CD4-positive, alpha-beta T cell (primary cell): ENCODE results near the gene CDC42. TPM values are rescaled to one million over a fixed set of nuclear protein-coding genes. Genes with fewer than 3 reads are reported as not detected.
"Not testable (repeated sequence)": the region's sequence is repeated elsewhere in the genome, so short reads cannot be mapped to it uniquely, and the experiment has no call there.

ENCODE experiments used
- ATAC-seq: fragments of 200-7000 bp; cut with Tn5 transposase; one replicate; pipeline ENCODE4 v1.10.0; 2022; ENCODE audit warnings: mild to moderate bottlenecking; ENCODE audit not compliant: poor library complexity
- CTCF ChIA-PET: fragments of 350-600 bp; sonication (Branson Sonifier 250); formaldehyde crosslinking; loops from one replicate; lab custom pipeline; 2021; ENCODE audit warnings: antibody characterized with exemption, inconsistent platforms; lab: Charles Lee
- POLR2A ChIA-PET: fragments of 350-600 bp; sonication (Branson Sonifier 250); formaldehyde crosslinking; loops from one replicate; lab custom pipeline; 2021; ENCODE audit warnings: antibody characterized with exemption, inconsistent platforms; lab: Charles Lee
- DNase-seq, 14 experiments: peaks; one replicate each; pipeline ENCODE4 v3.0.0-alpha.2; 2013 to 2020; ENCODE audit warnings: mixed read lengths in 2 of 14
- H3K27ac ChIP-seq, 2 donors: one replicate each; pipeline versions ENCODE4 v1.5.1 to v1.7.0; 2013; ENCODE audit warnings: low read length in 2 of 2, low read depth in 1 of 2, mild to moderate bottlenecking in 1 of 2
- H3K27me3 ChIP-seq, 2 experiments: 1 replicate in 1 of 2; 2 replicates in 1 of 2; pipeline versions ENCODE4 v1.6.1 to v1.7.0; 2013; ENCODE audit warnings: low read length in 2 of 2, control low read depth in 1 of 2, mild to moderate bottlenecking in 1 of 2, moderate library complexity in 1 of 2; ENCODE audit not compliant: insufficient read depth in 2 of 2, control insufficient read depth in 1 of 2
- H3K36me3 ChIP-seq: one replicate; pipeline ENCODE4 v1.6.1; 2013; ENCODE audit warnings: low read length, control low read depth; ENCODE audit not compliant: insufficient read depth
- H3K4me1 ChIP-seq: one replicate; pipeline ENCODE4 v1.6.1; 2013; ENCODE audit warnings: low read length, control low read depth; ENCODE audit not compliant: insufficient read depth
- H3K4me3 ChIP-seq: one replicate; pipeline ENCODE4 v1.5.1; 2013; ENCODE audit warnings: mild to moderate bottlenecking, low read length, moderate library complexity
- H3K9me3 ChIP-seq, 2 experiments: 1 replicate in 1 of 2; 2 replicates in 1 of 2; pipeline versions ENCODE4 v1.6.1 to v1.7.0; 2013; ENCODE audit warnings: low read length in 2 of 2, mild to moderate bottlenecking in 2 of 2, control low read depth in 1 of 2, moderate library complexity in 1 of 2; ENCODE audit not compliant: control insufficient read depth in 1 of 2, insufficient read depth in 1 of 2
- H3K27ac Mint-ChIP-seq: one replicate; pipeline ENCODE4 v1.8.0; 2020; ENCODE audit warnings: mixed read lengths
- H3K27me3 Mint-ChIP-seq: one replicate; pipeline ENCODE4 v1.8.0; 2021; ENCODE audit warnings: mixed read lengths
- H3K36me3 Mint-ChIP-seq: one replicate; pipeline ENCODE4 v1.8.0; 2021; ENCODE audit warnings: low read depth, mixed read lengths
- H3K4me1 Mint-ChIP-seq: one replicate; pipeline ENCODE4 v1.8.0; 2021; ENCODE audit warnings: low read depth, mixed read lengths
- H3K4me3 Mint-ChIP-seq: one replicate; pipeline ENCODE4 v1.8.0; 2020; ENCODE audit warnings: mild to moderate bottlenecking, mixed read lengths
- H3K9me3 Mint-ChIP-seq: one replicate; pipeline ENCODE4 v1.8.0; 2020; ENCODE audit warnings: mixed read lengths
- intact Hi-C, 2 experiments: fragments of 100-400 bp; cut with DNase I in 1 of 2; cut with micrococcal nuclease in 1 of 2; formaldehyde crosslinking; loops; one replicate each; pipeline versions ENCODE4 v1.15.1 to v1.9.0; 2023 to 2025; cut with DNase I, micrococcal nuclease
- polyA plus RNA-seq, 2 donors: library from polyadenylated mRNA; unstranded; fragments of 120-200 nt; gene quantifications; one replicate each; pipeline ENCODE4 v1.2.1, GENCODE V29; 2013
- total RNA-seq, 174 experiments: library from RNA in 2 of 174; stranded (reverse) in 2 of 174; gene quantifications; one replicate each; pipeline ENCODE4 v1.2.3 and lab custom pipeline; 2021 to 2026
- TF ChIP-seq, protein P1 (sequence below): fragments of 200-600 bp; IDR thresholded peaks from one replicate; pipeline ENCODE4 v1.8.0; 2022; ENCODE audit warnings: antibody characterized with exemption, mild to moderate bottlenecking

Gene CDC42
- total RNA-seq = 100 to 1,000 TPM; 375 to 379 TPM
- 302 TPM for polyA plus RNA-seq (2013, experiment 1 of 2)
- polyA plus RNA-seq (2013, experiment 2 of 2) = 367 TPM
- total RNA-seq (lab: John Stamatoyannopoulos, UW) = 14.8 to 278 (median 92.9) reads per million in 172 experiments

DNA sequence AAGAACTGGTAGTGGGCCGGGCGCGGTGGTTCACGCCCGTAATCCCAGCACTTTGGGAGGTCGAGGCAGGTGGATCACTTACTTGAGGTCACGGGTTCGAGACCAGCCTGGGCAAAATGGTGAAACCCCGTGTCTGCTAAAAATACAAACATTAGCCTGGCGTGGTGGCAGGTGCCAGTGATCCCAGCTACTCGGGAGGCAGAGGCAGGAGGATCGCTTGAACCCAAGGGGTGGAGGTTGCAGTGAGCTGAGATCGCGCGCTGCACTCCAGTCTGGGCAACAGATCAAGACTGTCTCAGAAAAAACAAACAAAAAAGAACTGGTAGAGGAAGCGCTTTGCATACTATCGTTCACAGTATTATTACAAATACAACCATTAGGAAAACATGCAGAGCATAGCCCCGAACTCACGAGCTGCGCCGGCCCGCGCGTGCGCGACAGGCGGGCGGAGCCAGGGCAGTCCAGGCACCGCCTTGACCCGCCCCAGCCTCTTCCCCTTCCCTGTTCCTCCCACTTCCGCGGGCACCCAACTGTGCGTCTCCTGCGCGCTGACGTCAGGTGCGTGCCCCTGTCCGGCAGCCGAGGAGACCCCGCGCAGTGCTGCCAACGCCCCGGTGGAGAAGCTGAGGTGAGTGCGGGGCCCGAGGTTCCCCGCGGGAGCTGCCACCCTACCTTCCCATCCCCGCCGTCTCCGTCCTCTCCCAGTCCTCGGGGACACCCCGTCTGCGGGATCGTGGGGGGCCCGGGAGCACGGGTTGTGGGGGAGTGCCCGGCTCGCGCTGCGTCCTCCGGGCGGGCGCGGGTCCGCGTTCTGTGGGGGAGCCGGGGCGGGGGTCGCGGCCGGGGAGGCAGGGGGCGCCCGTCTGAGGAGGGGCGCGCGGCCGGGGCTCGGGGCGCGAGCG lies at the start of gene CDC42:
TSS of gene CDC42 (plus strand) at position 595 of the 902 bp plus-strand sequence. CDS start 25,770 bp downstream, outside the sequence.
- Mint-ChIP-seq H3K9me3 (no peaks in the 10 kb centered on the region), H3K4me3 (peak within 1 kb of the TSS; percentile 99), H3K36me3 (peaks cover 48% of the 10 kb centered on the region), H3K27ac (peak within 1 kb of the TSS; percentile 98), H3K27me3 (no peaks in the 10 kb centered on the region), H3K4me1 (peaks cover 70% of the 10 kb centered on the region)
- CTCF ChIA-PET = interaction anchor here (0.8 to 8.3 kb wide), 8 partner anchors 13 to 393 kb away, joined by 3 to 64 read pairs (median 6); no protein-coding TSS in a partner anchor
- peaks cover 50% of the 10 kb centered on the region for H3K4me1 ChIP-seq
- H3K27ac ChIP-seq = peak within 1 kb of the TSS; percentile 96 to 97
- H3K36me3 ChIP-seq = peaks cover 17% of the 10 kb centered on the region
- POLR2A ChIA-PET = interaction anchor here (0.7 to 14.5 kb wide), 18 partner anchors 10 to 1266 kb away, joined by 3 to 618 read pairs (median 7); partner anchors contain the start of gene USP48
- H3K4me3 ChIP-seq = peak within 1 kb of the TSS; percentile 88
- peak; percentile 96 to 99 (median 97) for DNase-seq
- no peaks in the 10 kb centered on the region for H3K9me3 ChIP-seq
- ATAC-seq = peak; percentile 88
- H3K27me3 ChIP-seq = no peaks in the 10 kb centered on the region
- intact Hi-C loops = loop anchor here (1.0 kb wide), 2 partner anchors 12 to 27 kb away; no protein-coding TSS in a partner anchor
- TF ChIP-seq, protein P1, sequence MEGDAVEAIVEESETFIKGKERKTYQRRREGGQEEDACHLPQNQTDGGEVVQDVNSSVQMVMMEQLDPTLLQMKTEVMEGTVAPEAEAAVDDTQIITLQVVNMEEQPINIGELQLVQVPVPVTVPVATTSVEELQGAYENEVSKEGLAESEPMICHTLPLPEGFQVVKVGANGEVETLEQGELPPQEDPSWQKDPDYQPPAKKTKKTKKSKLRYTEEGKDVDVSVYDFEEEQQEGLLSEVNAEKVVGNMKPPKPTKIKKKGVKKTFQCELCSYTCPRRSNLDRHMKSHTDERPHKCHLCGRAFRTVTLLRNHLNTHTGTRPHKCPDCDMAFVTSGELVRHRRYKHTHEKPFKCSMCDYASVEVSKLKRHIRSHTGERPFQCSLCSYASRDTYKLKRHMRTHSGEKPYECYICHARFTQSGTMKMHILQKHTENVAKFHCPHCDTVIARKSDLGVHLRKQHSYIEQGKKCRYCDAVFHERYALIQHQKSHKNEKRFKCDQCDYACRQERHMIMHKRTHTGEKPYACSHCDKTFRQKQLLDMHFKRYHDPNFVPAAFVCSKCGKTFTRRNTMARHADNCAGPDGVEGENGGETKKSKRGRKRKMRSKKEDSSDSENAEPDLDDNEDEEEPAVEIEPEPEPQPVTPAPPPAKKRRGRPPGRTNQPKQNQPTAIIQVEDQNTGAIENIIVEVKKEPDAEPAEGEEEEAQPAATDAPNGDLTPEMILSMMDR = no peak

DNA sequence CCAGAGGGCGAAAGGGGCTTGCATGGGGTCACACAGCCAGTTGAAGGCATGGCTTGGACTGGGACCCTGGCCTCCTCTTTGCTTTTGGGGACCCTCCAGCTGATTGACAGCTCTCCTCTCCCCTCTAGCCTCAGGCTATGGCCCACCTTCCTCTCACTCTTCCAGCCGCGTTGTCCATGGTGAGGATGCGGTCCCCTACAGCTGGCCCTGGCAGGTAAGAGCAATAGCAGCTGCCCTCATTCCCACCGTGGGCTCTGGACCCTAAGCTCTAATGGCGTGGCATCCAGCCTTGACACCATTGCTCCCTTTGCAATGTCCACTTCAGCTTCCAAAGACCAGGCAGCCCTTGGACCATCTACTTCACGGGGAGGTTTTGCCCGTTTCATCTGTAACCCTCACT lies 49.6 kb upstream of the CDC42 start:
- H3K27me3 Mint-ChIP-seq, H3K27me3 ChIP-seq, H3K4me1 Mint-ChIP-seq, H3K27ac ChIP-seq, H3K36me3 ChIP-seq, H3K27ac Mint-ChIP-seq, H3K4me3 Mint-ChIP-seq, H3K36me3 Mint-ChIP-seq, DNase-seq, ATAC-seq, H3K9me3 ChIP-seq, H3K4me1 ChIP-seq, CTCF ChIA-PET, H3K9me3 Mint-ChIP-seq, POLR2A ChIA-PET, H3K4me3 ChIP-seq, intact Hi-C loops: not testable (repeated sequence)

DNA sequence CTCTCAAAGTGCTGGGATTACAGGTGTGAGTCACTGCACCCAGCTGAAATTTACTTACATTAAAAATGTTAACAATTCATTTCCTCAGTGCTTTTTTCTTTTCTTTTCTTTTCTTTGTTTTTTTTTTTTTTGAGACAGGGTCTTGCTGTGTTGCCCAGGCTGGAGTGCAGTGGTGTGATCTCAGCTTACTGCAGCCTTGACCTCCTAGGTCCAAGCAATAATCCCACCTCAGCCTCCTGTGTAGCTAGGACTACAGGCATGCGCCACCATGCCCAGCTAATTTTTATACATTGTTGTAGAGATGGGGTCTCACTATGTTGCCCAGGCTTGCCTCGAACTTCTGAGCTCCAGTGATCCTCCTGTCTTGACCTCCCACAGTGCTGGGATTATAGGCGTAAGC lies 48.5 kb upstream of the CDC42 start:
- H3K36me3 Mint-ChIP-seq, H3K4me1 Mint-ChIP-seq, H3K4me3 Mint-ChIP-seq, H3K4me1 ChIP-seq, H3K27me3 ChIP-seq, H3K27me3 Mint-ChIP-seq, CTCF ChIA-PET, H3K4me3 ChIP-seq, POLR2A ChIA-PET, intact Hi-C loops, H3K27ac ChIP-seq, H3K9me3 Mint-ChIP-seq, H3K27ac Mint-ChIP-seq, H3K36me3 ChIP-seq, H3K9me3 ChIP-seq, DNase-seq, ATAC-seq: not testable (repeated sequence)

DNA sequence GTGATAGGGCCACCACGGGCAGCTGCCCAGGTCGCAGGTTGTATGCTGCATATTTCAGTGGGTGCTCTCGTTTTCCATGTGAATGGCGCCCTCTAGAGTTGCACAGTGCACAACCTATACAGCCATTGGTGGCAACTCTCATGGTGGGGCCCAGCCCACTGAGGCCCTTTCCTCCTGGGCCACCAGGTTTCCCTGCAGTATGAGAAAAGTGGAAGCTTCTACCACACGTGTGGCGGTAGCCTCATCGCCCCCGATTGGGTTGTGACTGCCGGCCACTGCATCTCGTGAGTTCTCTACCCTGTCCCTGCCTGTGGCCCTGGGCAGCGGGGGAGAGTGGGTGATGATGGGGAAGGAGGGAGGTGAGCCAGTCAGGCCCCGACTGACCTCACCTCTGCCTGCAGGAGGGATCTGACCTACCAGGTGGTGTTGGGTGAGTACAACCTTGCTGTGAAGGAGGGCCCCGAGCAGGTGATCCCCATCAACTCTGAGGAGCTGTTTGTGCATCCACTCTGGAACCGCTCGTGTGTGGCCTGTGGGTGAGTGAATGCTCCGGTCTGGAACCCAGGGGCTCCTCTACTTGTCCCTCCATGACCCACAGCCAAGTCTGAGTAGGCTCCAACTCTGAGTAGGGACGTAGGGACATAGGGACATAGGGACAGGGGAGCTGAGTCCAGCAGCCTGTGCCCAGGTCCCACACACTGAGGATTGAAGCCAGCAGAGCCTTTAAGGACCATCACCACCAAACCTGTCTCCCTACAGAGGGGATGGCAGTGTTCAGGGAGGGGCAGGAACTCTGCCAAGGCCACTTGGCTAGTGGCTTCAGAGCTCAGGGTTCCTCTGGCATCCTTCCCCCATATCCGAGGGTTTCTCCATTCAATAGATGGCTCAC lies 47.0 kb upstream of the CDC42 start:
- H3K36me3 ChIP-seq, H3K36me3 Mint-ChIP-seq, H3K9me3 ChIP-seq, H3K4me3 ChIP-seq, H3K27ac ChIP-seq, H3K4me1 ChIP-seq, CTCF ChIA-PET, H3K4me3 Mint-ChIP-seq, H3K9me3 Mint-ChIP-seq, POLR2A ChIA-PET, ATAC-seq, H3K4me1 Mint-ChIP-seq, intact Hi-C loops, H3K27me3 ChIP-seq, H3K27ac Mint-ChIP-seq, H3K27me3 Mint-ChIP-seq: not testable (repeated sequence)
- DNase-seq = peak in 7 of 14 experiments; percentile 6 to 54 (median 20)

DNA sequence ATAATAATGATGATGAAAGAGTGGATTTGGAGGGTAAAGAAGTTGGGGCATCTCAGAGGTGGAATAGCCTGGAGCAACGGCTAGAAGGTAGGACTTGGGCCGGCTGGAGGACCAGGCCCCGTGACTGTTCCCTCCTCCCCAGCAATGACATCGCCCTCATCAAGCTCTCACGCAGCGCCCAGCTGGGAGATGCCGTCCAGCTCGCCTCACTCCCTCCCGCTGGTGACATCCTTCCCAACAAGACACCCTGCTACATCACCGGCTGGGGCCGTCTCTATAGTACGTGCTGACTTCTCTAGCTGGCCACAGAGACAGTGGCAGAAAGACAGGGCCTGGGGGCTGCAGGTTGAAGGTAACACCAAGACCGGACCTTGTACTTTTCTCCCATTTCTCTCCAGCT lies 45.8 kb upstream of the CDC42 start:
- H3K36me3 Mint-ChIP-seq, H3K27ac Mint-ChIP-seq, POLR2A ChIA-PET, DNase-seq, H3K27me3 ChIP-seq, H3K4me1 Mint-ChIP-seq, CTCF ChIA-PET, intact Hi-C loops, H3K27me3 Mint-ChIP-seq, H3K4me3 Mint-ChIP-seq, H3K4me3 ChIP-seq, H3K36me3 ChIP-seq, H3K9me3 ChIP-seq, H3K9me3 Mint-ChIP-seq, H3K27ac ChIP-seq, ATAC-seq, H3K4me1 ChIP-seq: not testable (repeated sequence)

DNA sequence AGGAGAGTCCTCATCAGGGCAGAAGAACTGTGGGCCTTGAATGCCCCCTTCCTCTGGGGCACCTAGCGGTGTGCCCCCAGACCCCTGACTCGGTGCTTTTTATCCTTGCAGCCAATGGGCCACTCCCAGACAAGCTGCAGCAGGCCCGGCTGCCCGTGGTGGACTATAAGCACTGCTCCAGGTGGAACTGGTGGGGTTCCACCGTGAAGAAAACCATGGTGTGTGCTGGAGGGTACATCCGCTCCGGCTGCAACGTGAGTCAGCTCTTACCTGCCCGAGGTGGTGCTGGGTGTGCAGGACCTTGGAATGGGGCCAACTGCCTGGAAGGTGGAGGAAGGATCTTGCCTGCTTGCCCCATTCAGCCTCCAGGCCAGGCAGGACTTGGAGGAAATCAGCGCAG lies 45.2 kb upstream of the CDC42 start:
- H3K27ac Mint-ChIP-seq, H3K9me3 ChIP-seq, H3K4me1 ChIP-seq, intact Hi-C loops, ATAC-seq, CTCF ChIA-PET, H3K36me3 Mint-ChIP-seq, H3K4me3 Mint-ChIP-seq, H3K36me3 ChIP-seq, H3K27ac ChIP-seq, H3K4me3 ChIP-seq, H3K9me3 Mint-ChIP-seq, DNase-seq, H3K27me3 Mint-ChIP-seq, POLR2A ChIA-PET, H3K27me3 ChIP-seq, H3K4me1 Mint-ChIP-seq: not testable (repeated sequence)
